ENCODE measurements around the gene IFI35. TPM values are rescaled to one million over a fixed set of nuclear protein-coding genes. Genes with fewer than 3 reads are reported as not detected.
"Not testable (repeated sequence)": the region's sequence is repeated elsewhere in the genome, so short reads cannot be mapped to it uniquely, and the experiment has no call there.

Gene IFI35
- total RNA-seq, 2 donors from 2014 or later: 33.3 to 62.3 TPM

GRCh38 chr17:43027091-43028032 is 20.8 kb downstream of the IFI35 start:
- ATAC-seq: no peak
- peak overlapping the region in 1 of 2 donors; percentile 16 for H3K27ac Mint-ChIP-seq
- no peaks in the 10 kb centered on the region for H3K36me3 Mint-ChIP-seq
- DNase-seq (ENCODE audit: low spot score in 2 of 2): no peak
- no peaks in the 10 kb centered on the region for H3K9me3 Mint-ChIP-seq

GRCh38 chr17:43028221-43028861 is 21.8 kb downstream of the IFI35 start:
- peak overlapping the region in 1 of 2 donors; percentile 79 for H3K27ac Mint-ChIP-seq
- ATAC-seq: no peak
- no peaks in the 10 kb centered on the region for H3K9me3 Mint-ChIP-seq
- no peak for DNase-seq (ENCODE audit: low spot score in 2 of 2)
- no peaks in the 10 kb centered on the region for H3K36me3 Mint-ChIP-seq

- Mint-ChIP-seq H3K9me3 (no peaks in the 10 kb centered on the region), H3K27ac (no peak overlapping the region), H3K36me3 (no peaks in the 10 kb centered on the region)
- ATAC-seq: no peak
- DNase-seq (ENCODE audit: low spot score in 2 of 2): no peak
These were observed 23.7 kb downstream of the IFI35 start for GRCh38 chr17:43030137-43030767.

- Mint-ChIP-seq H3K36me3 (no peaks in the 10 kb centered on the region), H3K27ac (no peak overlapping the region), H3K9me3 (no peaks in the 10 kb centered on the region)
- ATAC-seq: no peak
- no peak for DNase-seq (ENCODE audit: low spot score in 2 of 2)
These were observed 25.1 kb downstream of the IFI35 start for GRCh38 chr17:43031666-43032065.

- DNase-seq (ENCODE audit: low spot score in 2 of 2) (no peak), ATAC-seq (no peak)
- no peaks in the 10 kb centered on the region for H3K36me3 Mint-ChIP-seq
- H3K9me3 Mint-ChIP-seq: no peaks in the 10 kb centered on the region
- no peak overlapping the region for H3K27ac Mint-ChIP-seq
These were observed 27.6 kb downstream of the IFI35 start for GRCh38 chr17:43033948-43034881.

GRCh38 chr17:43034894-43035293 is 28.3 kb downstream of the IFI35 start:
- ATAC-seq (no peak), DNase-seq (ENCODE audit: low spot score in 2 of 2) (no peak)
- no peaks in the 10 kb centered on the region for H3K36me3 Mint-ChIP-seq
- H3K27ac Mint-ChIP-seq: peak overlapping the region; percentile 18 to 27
- H3K9me3 Mint-ChIP-seq: no peaks in the 10 kb centered on the region

- Mint-ChIP-seq H3K9me3 (no peaks in the 10 kb centered on the region), H3K36me3 (peaks cover 0 to 6% of the 10 kb centered on the region in 2 donors), H3K27ac (peak overlapping the region in 1 of 2 donors; percentile 2)
- DNase-seq (ENCODE audit: low spot score in 2 of 2) (no peak), ATAC-seq (no peak)
These were observed 33.1 kb downstream of the IFI35 start for GRCh38 chr17:43039646-43040045.

- H3K27ac Mint-ChIP-seq: peak overlapping the region in 1 of 2 donors; percentile 88
- H3K36me3 Mint-ChIP-seq: peaks cover 0 to 6% of the 10 kb centered on the region in 2 donors
- no peaks in the 10 kb centered on the region for H3K9me3 Mint-ChIP-seq
- ATAC-seq (no peak), DNase-seq (ENCODE audit: low spot score in 2 of 2) (no peak)
These were observed 34.1 kb downstream of the IFI35 start for GRCh38 chr17:43040655-43041054.

- no peaks in the 10 kb centered on the region for H3K9me3 Mint-ChIP-seq
These were observed 35.5 kb downstream of the IFI35 start for GRCh38 chr17:43042025-43042628.

GRCh38 chr17:43043307-43043706 is 36.7 kb downstream of the IFI35 start:
- peaks cover 0 to 14% of the 10 kb centered on the region in 2 donors for H3K36me3 Mint-ChIP-seq
- DNase-seq (ENCODE audit: low spot score in 2 of 2): no peak
- H3K27ac Mint-ChIP-seq: peak overlapping the region in 1 of 2 donors; percentile 63
- no peak for ATAC-seq
- H3K9me3 Mint-ChIP-seq: no peaks in the 10 kb centered on the region

More at GRCh38 chr17:43042025-43042628, 35.5 kb downstream of the IFI35 start:
- Mint-ChIP-seq H3K27ac (no peak overlapping the region), H3K36me3 (peaks cover 0 to 9% of the 10 kb centered on the region in 2 donors)
- DNase-seq (ENCODE audit: low spot score in 2 of 2) (no peak), ATAC-seq (no peak)

- ATAC-seq (no peak), DNase-seq (ENCODE audit: low spot score in 2 of 2) (no peak)
- H3K27ac Mint-ChIP-seq: peak overlapping the region in 1 of 2 donors; percentile 85
These were observed 37.4 kb downstream of the IFI35 start for GRCh38 chr17:43044024-43044423.

GRCh38 chr17:43051969-43052368 is 45.4 kb downstream of the IFI35 start:
- Mint-ChIP-seq H3K27ac (no peak overlapping the region), H3K9me3 (no peaks in the 10 kb centered on the region), H3K36me3 (peaks cover 34 to 52% of the 10 kb centered on the region in 2 donors)
- DNase-seq (ENCODE audit: low spot score in 2 of 2) (no peak), ATAC-seq (no peak)

More at GRCh38 chr17:43044024-43044423, 37.4 kb downstream of the IFI35 start:
- peaks cover 0 to 14% of the 10 kb centered on the region in 2 donors for H3K36me3 Mint-ChIP-seq
- no peaks in the 10 kb centered on the region for H3K9me3 Mint-ChIP-seq

- DNase-seq (ENCODE audit: low spot score in 2 of 2); H3K9me3 Mint-ChIP-seq; H3K27ac Mint-ChIP-seq; ATAC-seq: not testable (repeated sequence)
- peaks cover 36 to 48% of the 10 kb centered on the region in 2 donors for H3K36me3 Mint-ChIP-seq
These were observed 46.4 kb downstream of the IFI35 start for GRCh38 chr17:43053008-43053407.

- Mint-ChIP-seq H3K27ac (no peak overlapping the region), H3K36me3 (peaks cover 21 to 35% of the 10 kb centered on the region in 2 donors), H3K9me3 (no peaks in the 10 kb centered on the region)
- no peak for ATAC-seq
- DNase-seq (ENCODE audit: low spot score in 2 of 2): no peak
These were observed 49.5 kb downstream of the IFI35 start for GRCh38 chr17:43056051-43056450.

- no peaks in the 10 kb centered on the region for H3K9me3 Mint-ChIP-seq
- ATAC-seq (no peak), DNase-seq (ENCODE audit: low spot score in 2 of 2) (no peak)
- H3K36me3 Mint-ChIP-seq: peaks cover 5 to 26% of the 10 kb centered on the region in 2 donors
- no peak overlapping the region for H3K27ac Mint-ChIP-seq
These were observed 56.5 kb downstream of the IFI35 start for GRCh38 chr17:43062984-43063638.
